GM12872 (cell line): ENCODE measurements around the gene ME1.

Experiments
- CTCF ChIP-seq: IDR thresholded peaks from 3 replicates; pipeline ENCODE4 v1.5.1; 2011; ENCODE audit warnings: low read depth, mild to moderate bottlenecking, low read length, moderate library complexity; ENCODE audit not compliant: insufficient read depth

Gene ME1

GRCh38 chr6:83221889-83222479 lies 208.9 kb downstream of the ME1 start:
- TF ChIP-seq CTCF = peak; percentile 44

GRCh38 chr6:83221276-83221675 lies 209.6 kb downstream of the ME1 start:
- TF ChIP-seq CTCF = no peak

- TF ChIP-seq CTCF = no peak
Measured at GRCh38 chr6:83220121-83220520, 210.7 kb downstream of the ME1 start.

- TF ChIP-seq CTCF = no peak
Measured at GRCh38 chr6:83218646-83219045, 212.2 kb downstream of the ME1 start.

GRCh38 chr6:83216806-83217205 lies 214.0 kb downstream of the ME1 start:
- TF ChIP-seq CTCF = no peak

- TF ChIP-seq CTCF = peak; percentile 89
Measured at GRCh38 chr6:83215131-83216047, 215.5 kb downstream of the ME1 start.

GRCh38 chr6:83202031-83202430 lies 228.8 kb downstream of the ME1 start:
- no peak for TF ChIP-seq CTCF
